Activated T-cell treated with anti-CD3 and anti-CD28 coated beads, Interleukin-2, amount 50 U/mL, for 4 hours (primary cell): ENCODE data around the gene DIAPH2. TPM values are rescaled to one million over a fixed set of nuclear protein-coding genes. Genes with fewer than 3 reads are reported as not detected.

ENCODE experiments used
- ATAC-seq, 2 donors: fragments of 200-7000 bp; cut with Tn5 transposase; one replicate each; pipeline ENCODE4 v1.10.0; 2021
- DNase-seq: peaks from one replicate; pipeline ENCODE4 v3.0.0-alpha.2; 2020
- H3K27me3 Mint-ChIP-seq: one replicate; pipeline ENCODE4 v1.8.0; 2021; ENCODE audit warnings: low read depth, mixed read lengths
- H3K36me3 Mint-ChIP-seq: one replicate; pipeline ENCODE4 v1.8.0; 2022; ENCODE audit warnings: mixed read lengths; ENCODE audit not compliant: insufficient read depth
- H3K4me1 Mint-ChIP-seq: one replicate; pipeline ENCODE4 v1.8.0; 2021; ENCODE audit warnings: low read depth, mixed read lengths
- H3K4me3 Mint-ChIP-seq: one replicate; pipeline ENCODE4 v1.8.0; 2021; ENCODE audit warnings: mild to moderate bottlenecking, moderate library complexity, mixed read lengths
- H3K9me3 Mint-ChIP-seq: one replicate; pipeline ENCODE4 v1.8.0; 2021; ENCODE audit warnings: mixed read lengths
- total RNA-seq, 3 donors: library from RNA; stranded (reverse); gene quantifications; one replicate each; pipeline ENCODE4 v1.2.1, GENCODE V29; 2021

DIAPH2 gene
- total RNA-seq, 3 donors from 2014 or later, result 4.4 to 4.8 (median 4.4) TPM

GRCh38 chrX:96743367-96744073, 58.9 kb downstream of the DIAPH2 start:
- H3K4me3 Mint-ChIP-seq, result no peak overlapping the region
- H3K36me3 Mint-ChIP-seq, result no peaks in the 10 kb centered on the region
- ATAC-seq, result no peak
- no peaks in the 10 kb centered on the region for H3K27me3 Mint-ChIP-seq
- no peaks in the 10 kb centered on the region for H3K4me1 Mint-ChIP-seq
- DNase-seq, result no peak
- H3K9me3 Mint-ChIP-seq, result no peaks in the 10 kb centered on the region

GRCh38 chrX:96752781-96753180, 68.1 kb downstream of the DIAPH2 start:
- peaks cover 11% of the 10 kb centered on the region for H3K36me3 Mint-ChIP-seq
- H3K9me3 Mint-ChIP-seq, result no peaks in the 10 kb centered on the region
- H3K4me1 Mint-ChIP-seq, result no peaks in the 10 kb centered on the region
- ATAC-seq (no peak), DNase-seq (no peak)
- H3K4me3 Mint-ChIP-seq, result no peak overlapping the region
- H3K27me3 Mint-ChIP-seq, result no peaks in the 10 kb centered on the region

- no peaks in the 10 kb centered on the region for H3K27me3 Mint-ChIP-seq
- H3K36me3 Mint-ChIP-seq, result peaks cover 11% of the 10 kb centered on the region
- H3K9me3 Mint-ChIP-seq, result no peaks in the 10 kb centered on the region
- H3K4me3 Mint-ChIP-seq, result no peak overlapping the region
- no peaks in the 10 kb centered on the region for H3K4me1 Mint-ChIP-seq
- ATAC-seq (no peak), DNase-seq (no peak)
Observed at GRCh38 chrX:96753230-96753629, 68.6 kb downstream of the DIAPH2 start.

- Mint-ChIP-seq H3K9me3 (no peaks in the 10 kb centered on the region), H3K4me1 (no peaks in the 10 kb centered on the region), H3K4me3 (no peak overlapping the region), H3K36me3 (peaks cover 11% of the 10 kb centered on the region), H3K27me3 (no peaks in the 10 kb centered on the region)
- no peak for ATAC-seq
- no peak for DNase-seq
Observed at GRCh38 chrX:96756491-96756890, 71.8 kb downstream of the DIAPH2 start.

- H3K27me3 Mint-ChIP-seq, result no peaks in the 10 kb centered on the region
- no peak overlapping the region for H3K4me3 Mint-ChIP-seq
- no peaks in the 10 kb centered on the region for H3K9me3 Mint-ChIP-seq
- ATAC-seq (no peak), DNase-seq (no peak)
- peaks cover 12% of the 10 kb centered on the region for H3K4me1 Mint-ChIP-seq
- peaks cover 2% of the 10 kb centered on the region for H3K36me3 Mint-ChIP-seq
Observed at GRCh38 chrX:96761566-96761965, 76.9 kb downstream of the DIAPH2 start.

GRCh38 chrX:96763608-96764007, 79.0 kb downstream of the DIAPH2 start:
- Mint-ChIP-seq H3K9me3 (no peaks in the 10 kb centered on the region), H3K4me1 (peaks cover 12% of the 10 kb centered on the region), H3K27me3 (no peaks in the 10 kb centered on the region), H3K4me3 (no peak overlapping the region), H3K36me3 (peaks cover 2% of the 10 kb centered on the region)
- DNase-seq (no peak), ATAC-seq (no peak)

- Mint-ChIP-seq H3K27me3 (no peaks in the 10 kb centered on the region), H3K9me3 (no peaks in the 10 kb centered on the region), H3K36me3 (peaks cover 2% of the 10 kb centered on the region), H3K4me3 (no peak overlapping the region), H3K4me1 (peaks cover 12% of the 10 kb centered on the region)
- ATAC-seq (no peak), DNase-seq (no peak)
Observed at GRCh38 chrX:96764864-96765263, 80.2 kb downstream of the DIAPH2 start.

DNA sequence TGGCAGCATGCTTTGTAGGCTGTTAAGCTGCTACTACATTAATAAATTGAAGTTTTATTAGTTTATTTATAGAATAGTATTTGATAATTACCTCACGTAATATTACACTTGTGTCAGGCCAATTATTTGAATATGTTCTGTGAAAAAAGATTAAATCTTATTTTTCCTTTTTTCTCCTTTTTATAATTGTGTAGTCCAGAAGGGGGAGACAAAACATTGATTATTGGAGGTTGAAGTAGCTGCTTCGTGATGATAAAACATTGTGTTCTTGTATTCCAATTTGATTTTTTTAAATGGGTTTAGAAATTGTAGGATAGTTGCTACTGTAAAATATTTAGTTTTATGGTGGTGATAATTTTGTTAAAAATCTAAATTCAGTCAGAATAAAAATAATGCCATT, 85.7 kb downstream of the DIAPH2 start:
- peaks cover 2% of the 10 kb centered on the region for H3K4me1 Mint-ChIP-seq
- no peak overlapping the region for H3K4me3 Mint-ChIP-seq
- no peaks in the 10 kb centered on the region for H3K9me3 Mint-ChIP-seq
- DNase-seq, result no peak
- no peaks in the 10 kb centered on the region for H3K27me3 Mint-ChIP-seq
- no peak for ATAC-seq
- peaks cover 2% of the 10 kb centered on the region for H3K36me3 Mint-ChIP-seq

- no peak for DNase-seq
- H3K4me1 Mint-ChIP-seq, result no peaks in the 10 kb centered on the region
- no peaks in the 10 kb centered on the region for H3K27me3 Mint-ChIP-seq
- no peak overlapping the region for H3K4me3 Mint-ChIP-seq
- ATAC-seq, result no peak
- H3K9me3 Mint-ChIP-seq, result no peaks in the 10 kb centered on the region
- H3K36me3 Mint-ChIP-seq, result no peaks in the 10 kb centered on the region
Observed at GRCh38 chrX:96771486-96771885, 86.8 kb downstream of the DIAPH2 start.

DNA sequence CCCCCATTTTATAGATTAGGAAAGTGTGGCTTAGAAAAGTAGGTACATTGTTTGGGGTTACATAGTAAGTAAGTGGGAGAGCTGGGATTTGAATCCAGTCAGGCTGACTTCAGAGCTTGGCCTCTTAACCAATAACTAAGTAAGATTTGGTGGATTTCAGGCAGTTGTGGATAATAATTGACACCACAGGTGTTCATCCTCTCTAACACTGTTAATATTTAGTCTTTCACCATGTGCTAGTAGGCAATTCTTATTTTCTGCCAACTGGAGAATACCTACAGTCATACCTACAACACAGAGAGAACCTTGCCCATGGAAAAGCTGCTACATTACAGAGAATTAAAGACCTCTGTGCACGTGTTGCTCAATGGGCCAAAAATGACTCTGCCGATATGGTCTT, 89.5 kb downstream of the DIAPH2 start:
- Mint-ChIP-seq H3K36me3 (no peaks in the 10 kb centered on the region), H3K9me3 (no peaks in the 10 kb centered on the region), H3K27me3 (no peaks in the 10 kb centered on the region), H3K4me3 (no peak overlapping the region), H3K4me1 (no peaks in the 10 kb centered on the region)
- no peak for DNase-seq
- no peak for ATAC-seq

- no peak overlapping the region for H3K4me3 Mint-ChIP-seq
- H3K4me1 Mint-ChIP-seq, result no peaks in the 10 kb centered on the region
- H3K27me3 Mint-ChIP-seq, result no peaks in the 10 kb centered on the region
- no peaks in the 10 kb centered on the region for H3K36me3 Mint-ChIP-seq
- DNase-seq, result no peak
- no peak for ATAC-seq
- no peaks in the 10 kb centered on the region for H3K9me3 Mint-ChIP-seq
Observed at GRCh38 chrX:96776966-96777365, 92.3 kb downstream of the DIAPH2 start.

DNA sequence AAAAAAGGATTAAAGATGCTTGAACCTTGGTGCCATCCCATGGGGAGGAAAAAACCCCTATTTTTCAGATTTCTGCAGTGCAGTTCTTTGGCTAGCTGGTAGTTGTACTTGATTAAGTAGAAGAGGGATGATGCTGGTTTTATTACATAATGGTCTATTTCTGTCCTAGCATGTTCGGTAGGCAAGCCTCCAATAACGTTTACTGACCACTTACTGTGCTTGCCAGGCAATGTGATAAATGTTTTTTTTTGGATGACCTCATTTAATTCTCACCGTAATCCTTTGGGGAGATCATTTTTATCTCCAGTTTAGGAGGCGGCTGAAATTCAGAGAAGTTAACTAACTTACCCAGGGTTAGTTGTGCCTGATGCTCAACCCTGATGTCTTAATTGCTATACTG, 106.9 kb downstream of the DIAPH2 start:
- H3K4me1 Mint-ChIP-seq, result no peaks in the 10 kb centered on the region
- H3K27me3 Mint-ChIP-seq, result no peaks in the 10 kb centered on the region
- DNase-seq (no peak), ATAC-seq (no peak)
- no peaks in the 10 kb centered on the region for H3K9me3 Mint-ChIP-seq
- H3K36me3 Mint-ChIP-seq, result no peaks in the 10 kb centered on the region
- H3K4me3 Mint-ChIP-seq, result no peak overlapping the region

GRCh38 chrX:96792047-96792446, 107.4 kb downstream of the DIAPH2 start:
- Mint-ChIP-seq H3K36me3 (no peaks in the 10 kb centered on the region), H3K4me1 (no peaks in the 10 kb centered on the region), H3K4me3 (no peak overlapping the region), H3K9me3 (no peaks in the 10 kb centered on the region), H3K27me3 (no peaks in the 10 kb centered on the region)
- ATAC-seq (no peak), DNase-seq (no peak)

- ATAC-seq, result no peak
- Mint-ChIP-seq H3K27me3 (no peaks in the 10 kb centered on the region), H3K36me3 (no peaks in the 10 kb centered on the region)
Observed at GRCh38 chrX:96798982-96799381, 114.3 kb downstream of the DIAPH2 start.

GRCh38 chrX:96807318-96807717, 122.7 kb downstream of the DIAPH2 start:
- no peak for ATAC-seq
- no peaks in the 10 kb centered on the region for H3K9me3 Mint-ChIP-seq
- H3K36me3 Mint-ChIP-seq, result peaks cover 1% of the 10 kb centered on the region
- H3K27me3 Mint-ChIP-seq, result no peaks in the 10 kb centered on the region
- no peaks in the 10 kb centered on the region for H3K4me1 Mint-ChIP-seq
- H3K4me3 Mint-ChIP-seq, result no peak overlapping the region
- no peak for DNase-seq

More at GRCh38 chrX:96798982-96799381, 114.3 kb downstream of the DIAPH2 start:
- H3K9me3 Mint-ChIP-seq, result no peaks in the 10 kb centered on the region
- H3K4me1 Mint-ChIP-seq, result no peaks in the 10 kb centered on the region
- no peak overlapping the region for H3K4me3 Mint-ChIP-seq
- no peak for DNase-seq
